C4-2B (cell line): Measurements from ENCODE around the gene NANOS3.

Source experiments
- H3K27ac ChIP-seq: fragments of 450-650 bp; 2 replicates; pipeline ENCODE4 v1.5.1; 2017
- CTCF ChIP-seq: fragments of 450-650 bp; conservative IDR thresholded peaks from 2 replicates; pipeline ENCODE4 v1.5.1; 2017; ENCODE audit warnings: mild to moderate bottlenecking
- ZFX ChIP-seq: fragments of 450-650 bp; IDR thresholded peaks from 2 replicates; pipeline ENCODE4 v1.6.1; 2017

Gene NANOS3

GRCh38 chr19:13923194-13923987 is 46.5 kb downstream of the NANOS3 start:
- H3K27ac ChIP-seq = no peak overlapping the region
- TF ChIP-seq CTCF (no peak), ZFX (no peak)

DNA sequence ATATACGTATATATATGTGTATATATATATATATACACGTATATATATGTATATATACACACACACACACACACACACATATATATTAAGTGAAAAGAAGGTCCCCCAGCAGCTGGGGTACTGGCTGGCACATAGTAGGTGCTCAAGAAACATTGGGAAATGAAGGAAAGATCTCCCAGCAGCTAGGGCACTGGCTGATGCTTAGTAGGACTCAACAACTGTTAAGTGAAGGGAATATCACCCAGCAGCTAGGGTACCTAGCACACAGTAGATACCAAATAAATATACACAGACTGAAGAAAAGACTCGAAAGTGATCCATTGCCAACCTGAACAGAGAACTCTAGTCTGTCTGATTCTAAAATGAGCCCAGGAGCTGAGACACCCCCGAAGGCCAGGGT is 49.1 kb downstream of the NANOS3 start:
- no peak for TF ChIP-seq CTCF
- TF ChIP-seq ZFX = no peak

GRCh38 chr19:13926715-13927114 is 49.8 kb downstream of the NANOS3 start:
- no peak overlapping the region for H3K27ac ChIP-seq

More for the DNA sequence above, 49.1 kb downstream of the NANOS3 start:
- no peak overlapping the region for H3K27ac ChIP-seq

GRCh38 chr19:13929340-13929739 is 52.4 kb downstream of the NANOS3 start:
- TF ChIP-seq ZFX (no peak), CTCF (no peak)
- H3K27ac ChIP-seq = no peak overlapping the region

More at GRCh38 chr19:13926715-13927114, 49.8 kb downstream of the NANOS3 start:
- TF ChIP-seq CTCF (no peak), ZFX (no peak)

GRCh38 chr19:13929956-13930355 is 53.0 kb downstream of the NANOS3 start:
- no peak for TF ChIP-seq ZFX
- TF ChIP-seq CTCF = no peak
- H3K27ac ChIP-seq = no peak overlapping the region
